SH-SY5Y (cell line): ENCODE results near the gene NTM.

Experiments
- GATA2 ChIP-seq: IDR thresholded peaks from 2 replicates; pipeline ENCODE4 v1.6.1; 2011; ENCODE audit warnings: mild to moderate bottlenecking, low read depth, low read length
- GATA3 ChIP-seq: IDR thresholded peaks from 2 replicates; pipeline ENCODE4 v1.6.1; 2011; ENCODE audit warnings: low read depth, mild to moderate bottlenecking, low read length, moderate library complexity

- TF ChIP-seq GATA3 (no peak), GATA2 (no peak)
These were observed 88.0 kb downstream of the NTM start for GRCh38 chr11:131458421-131458820.
